Esophagus (tissue), 2 donors: Measurements from ENCODE around the gene ETV1. TPM values are rescaled to one million over a fixed set of nuclear protein-coding genes. Genes with fewer than 3 reads are reported as not detected.

ENCODE experiments used
- H3K27ac ChIP-seq, 2 donors: one replicate each; pipeline ENCODE4 v1.5.1; 2013; ENCODE audit warnings: low read depth in 2 of 2, mild to moderate bottlenecking in 2 of 2, inconsistent platforms in 1 of 2, low read length in 1 of 2, moderate library complexity in 1 of 2
- H3K27me3 ChIP-seq, 2 donors: one replicate each; pipeline ENCODE4 v1.6.1; 2013; ENCODE audit warnings: low read length in 2 of 2, control low read depth in 1 of 2, mild to moderate bottlenecking in 1 of 2; ENCODE audit not compliant: insufficient read depth in 2 of 2, control insufficient read depth in 1 of 2
- H3K36me3 ChIP-seq, 2 donors: one replicate each; pipeline ENCODE4 v1.6.1; 2013; ENCODE audit warnings: low read length in 1 of 2; ENCODE audit not compliant: control insufficient read depth in 2 of 2, insufficient read depth in 2 of 2
- H3K4me1 ChIP-seq, 2 donors: one replicate each; pipeline ENCODE4 v1.6.1; 2013; ENCODE audit warnings: low read length in 1 of 2; ENCODE audit not compliant: control insufficient read depth in 2 of 2, insufficient read depth in 2 of 2
- H3K4me3 ChIP-seq, 2 donors: one replicate each; pipeline ENCODE4 v1.5.1; 2013; ENCODE audit warnings: low read length in 2 of 2, mild to moderate bottlenecking in 2 of 2, low read depth in 1 of 2, moderate library complexity in 1 of 2
- H3K9me3 ChIP-seq, 2 donors: one replicate each; pipeline ENCODE4 v1.6.1; 2013; ENCODE audit warnings: mild to moderate bottlenecking in 2 of 2, low read depth in 1 of 2, low read length in 1 of 2, moderate library complexity in 1 of 2; ENCODE audit not compliant: control insufficient read depth in 2 of 2, insufficient read depth in 1 of 2
- WGBS, 2 donors: extraction: QIAGEN DNeasy Blood & Tissue Kit; methylation state at CpG; one replicate each; pipeline ENCODE4 v1.1.7; 2013; 5-methylcytosine and 5-hydroxymethylcytosine counted together
- polyA plus RNA-seq, 2 donors: library from polyadenylated mRNA; stranded (reverse); fragments of 200-250 nt; gene quantifications; one replicate each; pipeline ENCODE4 v1.2.3, GENCODE V29; 2013
- donor health status: healthy with polysubstance abuse.
- donor health status: Bipolar disorder and iron deficiency.

Gene ETV1
- polyA plus RNA-seq, 2 donors: 0.65 to 1.2 TPM

GRCh38 chr7:13904007-13904406 is 85.5 kb downstream of the ETV1 start:
- Histone ChIP-seq H3K4me1 (no peaks in the 10 kb centered on the region), H3K9me3 (no peaks in the 10 kb centered on the region), H3K27me3 (no peaks in the 10 kb centered on the region), H3K27ac (no peak overlapping the region), H3K36me3 (no peaks in the 10 kb centered on the region), H3K4me3 (no peak overlapping the region)
- 76 to 80% methylated on average over 2 of the region's 2 CpGs for WGBS, 2 donors

- Histone ChIP-seq H3K27ac (no peak overlapping the region), H3K36me3 (no peaks in the 10 kb centered on the region), H3K4me1 (no peaks in the 10 kb centered on the region), H3K9me3 (no peaks in the 10 kb centered on the region), H3K4me3 (no peak overlapping the region), H3K27me3 (no peaks in the 10 kb centered on the region)
- 81 to 84% methylated on average over 3 of the region's 3 CpGs for WGBS, 2 donors
Observed at GRCh38 chr7:13901577-13901976, 87.9 kb downstream of the ETV1 start.

- no peaks in the 10 kb centered on the region for H3K36me3 ChIP-seq
- H3K9me3 ChIP-seq: no peaks in the 10 kb centered on the region
- H3K27me3 ChIP-seq: no peaks in the 10 kb centered on the region
- no peak overlapping the region for H3K4me3 ChIP-seq
- no peak overlapping the region for H3K27ac ChIP-seq
- WGBS, 2 donors: 50 to 55% methylated on average over 6 of the region's 6 CpGs
- no peaks in the 10 kb centered on the region for H3K4me1 ChIP-seq
Observed at GRCh38 chr7:13898957-13899670, 90.4 kb downstream of the ETV1 start.

DNA sequence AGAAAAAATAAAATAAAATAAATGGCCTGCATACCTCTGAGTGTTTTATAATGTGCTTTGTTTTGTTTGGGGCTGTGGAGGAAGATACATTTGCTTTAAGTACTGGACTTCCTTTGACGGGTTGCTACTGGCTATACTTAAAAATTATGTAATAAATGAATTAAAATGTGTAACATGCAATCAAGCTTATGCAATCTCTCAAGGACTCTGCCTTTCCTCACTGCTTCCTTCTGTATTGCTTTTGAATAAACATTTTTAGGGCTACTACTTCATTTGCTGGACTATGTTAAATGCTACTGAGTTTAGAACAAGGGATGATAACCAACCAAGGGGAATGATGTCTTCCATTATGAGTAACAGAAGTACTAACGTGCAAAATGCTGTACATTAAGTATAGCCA is 91.6 kb downstream of the ETV1 start:
- Histone ChIP-seq H3K27ac (no peak overlapping the region), H3K27me3 (no peaks in the 10 kb centered on the region), H3K9me3 (no peaks in the 10 kb centered on the region), H3K36me3 (no peaks in the 10 kb centered on the region), H3K4me1 (no peaks in the 10 kb centered on the region), H3K4me3 (no peak overlapping the region)
- WGBS, 2 donors: 55 to 58% methylated on average over 2 of the region's 2 CpGs

- Histone ChIP-seq H3K27ac (no peak overlapping the region), H3K4me3 (no peak overlapping the region), H3K4me1 (no peaks in the 10 kb centered on the region), H3K36me3 (no peaks in the 10 kb centered on the region), H3K9me3 (no peaks in the 10 kb centered on the region), H3K27me3 (no peaks in the 10 kb centered on the region)
- WGBS, 2 donors: 89 to 90% methylated on average over 4 of the region's 4 CpGs
Observed at GRCh38 chr7:13894954-13895353, 94.5 kb downstream of the ETV1 start.

GRCh38 chr7:13894377-13894776 is 95.1 kb downstream of the ETV1 start:
- H3K4me1 ChIP-seq: no peaks in the 10 kb centered on the region
- H3K4me3 ChIP-seq: no peak overlapping the region
- no peaks in the 10 kb centered on the region for H3K9me3 ChIP-seq
- no peaks in the 10 kb centered on the region for H3K27me3 ChIP-seq
- WGBS, 2 donors: 89 to 91% methylated on average over 2 of the region's 2 CpGs
- H3K27ac ChIP-seq: no peak overlapping the region
- no peaks in the 10 kb centered on the region for H3K36me3 ChIP-seq

DNA sequence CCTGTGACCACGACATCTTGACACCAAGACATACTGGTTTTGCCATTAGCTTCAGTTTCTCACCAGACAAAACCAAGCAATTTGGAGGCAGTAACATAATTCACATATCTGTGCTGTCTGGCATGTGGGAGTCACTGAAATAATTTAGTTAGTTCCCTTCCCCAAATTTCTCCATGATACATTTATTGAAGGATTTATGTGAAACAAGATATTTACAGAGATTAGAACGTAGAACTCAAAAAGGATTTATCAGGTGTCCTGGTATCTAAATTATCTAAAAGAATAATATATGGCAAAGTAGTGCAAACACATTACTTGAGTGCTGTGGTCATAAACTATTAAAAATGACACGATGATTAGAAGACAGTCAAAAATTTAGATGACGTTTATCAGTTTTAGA is 98.7 kb downstream of the ETV1 start:
- Histone ChIP-seq H3K9me3 (no peaks in the 10 kb centered on the region), H3K27ac (no peak overlapping the region), H3K4me3 (no peak overlapping the region), H3K4me1 (no peaks in the 10 kb centered on the region), H3K36me3 (no peaks in the 10 kb centered on the region), H3K27me3 (no peaks in the 10 kb centered on the region)
- 82 to 93% methylated on average over 4 of the region's 4 CpGs for WGBS, 2 donors

DNA sequence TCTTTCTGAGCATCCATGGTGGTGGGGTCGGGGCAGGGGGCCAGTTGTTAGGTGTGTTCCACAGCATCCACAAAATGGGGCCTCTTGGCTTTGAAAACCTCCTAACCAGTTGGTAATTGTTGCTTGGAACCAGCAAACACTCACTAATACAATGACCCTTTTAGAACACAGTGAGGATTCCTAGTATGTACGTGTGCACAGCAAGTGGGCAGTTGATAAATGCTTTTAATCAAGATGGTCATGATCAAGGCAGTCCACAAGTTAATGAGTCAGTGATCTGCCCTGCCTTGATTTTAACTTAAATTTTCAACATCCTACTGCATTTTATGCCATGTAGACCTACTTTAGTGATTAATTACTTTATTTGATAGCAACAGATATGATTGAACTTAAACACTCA is 103.1 kb downstream of the ETV1 start:
- Histone ChIP-seq H3K4me1 (no peaks in the 10 kb centered on the region), H3K4me3 (no peak overlapping the region), H3K36me3 (no peaks in the 10 kb centered on the region), H3K27me3 (no peaks in the 10 kb centered on the region), H3K27ac (no peak overlapping the region), H3K9me3 (no peaks in the 10 kb centered on the region)
- WGBS, 2 donors: 80 to 83% methylated on average over 2 of the region's 2 CpGs

DNA sequence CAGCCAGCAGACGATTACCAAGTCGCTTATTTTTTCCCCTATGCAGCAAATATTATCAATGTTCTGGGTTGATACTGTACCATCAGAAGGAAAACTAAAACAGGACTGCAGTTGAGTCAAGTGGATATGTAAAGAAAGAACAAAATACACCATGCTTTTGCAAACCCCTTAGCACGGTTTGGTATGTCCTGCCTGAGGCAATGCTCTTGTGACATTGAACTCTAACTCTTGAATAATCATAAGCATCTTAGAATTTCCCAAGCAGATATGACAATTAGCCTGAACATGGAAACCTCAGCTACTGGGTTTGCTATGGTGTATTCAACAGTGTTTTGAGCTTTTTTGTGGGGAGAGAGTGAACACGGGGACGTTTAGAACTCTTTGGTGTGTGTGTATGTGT is 107.4 kb downstream of the ETV1 start:
- H3K27me3 ChIP-seq: no peaks in the 10 kb centered on the region
- H3K4me1 ChIP-seq: no peaks in the 10 kb centered on the region
- no peak overlapping the region for H3K27ac ChIP-seq
- 86 to 89% methylated on average over 5 of the region's 5 CpGs for WGBS, 2 donors
- no peaks in the 10 kb centered on the region for H3K36me3 ChIP-seq
- no peaks in the 10 kb centered on the region for H3K9me3 ChIP-seq
- H3K4me3 ChIP-seq: no peak overlapping the region

- Histone ChIP-seq H3K9me3 (no peaks in the 10 kb centered on the region), H3K27ac (peak overlapping the region in 1 of 2 donors; percentile 12), H3K4me1 (no peaks in the 10 kb centered on the region), H3K4me3 (no peak overlapping the region), H3K27me3 (no peaks in the 10 kb centered on the region), H3K36me3 (no peaks in the 10 kb centered on the region)
- 51 to 68% methylated on average over 2 of the region's 2 CpGs for WGBS, 2 donors
Observed at GRCh38 chr7:13880789-13881188, 108.7 kb downstream of the ETV1 start.
